ENCODE results near the gene LIME1.
"Not testable (repeated sequence)": the region's sequence is repeated elsewhere in the genome, so short reads cannot be mapped to it uniquely, and the experiment has no call there.

The LIME1 gene

DNA sequence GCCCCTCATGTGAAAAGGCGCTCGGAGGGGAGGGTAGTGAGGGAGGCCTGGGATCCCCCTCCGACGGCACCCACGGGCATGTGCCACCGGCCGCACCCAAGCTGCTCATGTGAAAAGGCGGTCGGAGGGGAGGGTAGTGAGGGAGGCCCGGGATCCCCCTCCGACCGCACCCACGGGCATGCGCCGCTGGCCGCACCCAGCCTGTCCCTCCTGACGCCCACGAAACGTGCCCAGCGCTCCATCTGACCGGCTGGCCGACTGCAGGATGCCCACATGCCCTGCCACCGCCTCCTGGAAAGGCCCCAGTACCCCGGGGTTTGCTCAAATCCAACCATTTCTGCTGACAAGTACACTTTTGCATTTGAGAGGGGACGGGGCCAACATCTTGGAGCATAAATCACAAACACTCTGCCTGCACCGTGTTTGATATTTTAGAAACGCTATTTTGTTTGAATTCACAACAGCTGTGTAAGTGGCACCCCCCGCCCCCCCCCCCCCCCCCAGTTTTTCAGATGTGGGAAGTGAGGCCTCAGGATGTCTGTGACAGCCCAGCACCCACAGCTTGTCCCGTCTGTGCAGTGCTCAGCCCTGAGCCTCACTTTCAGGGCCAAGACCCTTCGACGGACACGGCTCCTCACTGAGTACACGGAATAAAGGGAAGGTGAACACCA lies 37.2 kb downstream of the LIME1 start:
- no peak for DNase-seq

DNA sequence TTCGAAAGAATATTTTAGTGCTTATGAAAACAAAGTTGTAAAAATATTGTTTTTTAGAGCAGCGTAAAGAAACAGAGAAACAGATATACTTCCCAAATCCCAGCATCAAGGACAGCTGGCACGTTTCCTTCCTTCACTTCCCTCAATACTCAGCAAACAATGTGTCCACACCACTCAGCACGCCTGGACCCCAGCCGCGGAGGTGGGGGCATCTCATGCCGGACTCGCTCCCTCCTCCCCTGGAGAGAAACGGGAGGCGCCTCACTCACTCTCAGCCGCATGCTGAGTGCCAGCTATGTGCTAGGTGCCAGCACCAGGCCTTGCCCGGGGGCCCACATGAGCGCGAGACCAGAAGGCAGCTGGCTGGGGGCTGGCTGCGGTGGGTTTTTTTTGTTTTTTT lies 37.8 kb downstream of the LIME1 start:
- no peak for DNase-seq

DNA sequence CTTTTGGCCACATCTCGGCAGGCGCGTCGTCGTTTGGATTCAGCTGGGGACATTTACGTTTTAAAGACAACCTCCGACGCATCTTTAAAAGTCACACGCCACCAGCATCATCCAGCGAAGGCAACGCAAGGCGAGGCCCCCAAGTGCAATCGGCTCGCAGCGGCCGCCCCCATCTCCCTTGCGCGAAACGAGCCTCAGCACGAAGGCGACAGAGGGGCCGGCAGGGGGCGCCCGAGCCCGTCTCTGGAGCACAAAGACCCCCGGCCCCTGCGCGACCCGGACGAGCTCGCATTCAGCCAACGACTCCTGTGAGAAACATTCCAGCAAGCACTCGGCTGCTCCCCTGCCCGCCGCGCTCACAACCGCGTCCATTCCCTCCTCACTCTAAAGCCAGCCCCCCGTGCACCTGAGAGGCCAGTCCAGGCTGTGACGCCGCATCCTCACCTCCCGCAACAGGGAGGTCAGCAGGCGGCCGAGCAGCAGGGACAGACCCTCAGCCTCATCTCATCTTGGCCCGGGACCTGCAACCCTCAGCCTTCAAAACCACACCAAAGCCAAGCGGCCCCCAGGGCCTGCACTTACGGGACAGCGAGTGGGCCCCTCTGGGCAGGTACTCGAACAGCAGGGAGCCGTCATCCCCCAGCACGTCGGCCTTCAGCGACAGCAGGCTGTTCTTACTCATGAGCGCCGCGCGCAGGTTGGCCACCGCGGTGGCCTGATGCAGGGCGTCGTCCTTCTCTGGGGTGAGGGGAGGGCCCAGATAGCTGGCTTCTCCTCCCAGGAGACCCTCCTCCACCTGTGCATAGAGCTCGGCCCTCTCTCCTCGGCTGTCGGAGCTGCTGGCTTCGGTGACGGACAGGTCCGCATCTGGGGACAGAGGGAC lies 38.9 kb downstream of the LIME1 start:
- peak in 7 of 14 donors; percentile 9 to 37 (median 15) for DNase-seq

DNA sequence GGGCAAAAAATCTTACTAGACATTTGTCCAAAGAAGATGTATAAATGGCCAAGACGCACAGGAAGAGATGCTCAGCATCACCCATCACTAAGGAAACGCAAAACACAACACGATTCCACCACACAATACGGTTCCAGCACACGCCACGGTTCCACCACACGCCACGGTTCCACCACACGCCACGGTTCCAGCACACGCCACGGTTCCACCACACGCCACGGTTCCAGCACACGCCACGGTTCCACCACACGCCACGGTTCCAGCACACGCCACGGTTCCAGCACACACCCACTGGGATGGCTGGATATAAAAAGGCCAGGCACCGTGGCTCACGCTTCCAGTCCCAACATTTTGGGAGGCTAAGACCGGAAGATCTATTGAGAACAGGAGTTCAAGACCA lies 40.4 kb downstream of the LIME1 start:
- DNase-seq: not testable (repeated sequence)

DNA sequence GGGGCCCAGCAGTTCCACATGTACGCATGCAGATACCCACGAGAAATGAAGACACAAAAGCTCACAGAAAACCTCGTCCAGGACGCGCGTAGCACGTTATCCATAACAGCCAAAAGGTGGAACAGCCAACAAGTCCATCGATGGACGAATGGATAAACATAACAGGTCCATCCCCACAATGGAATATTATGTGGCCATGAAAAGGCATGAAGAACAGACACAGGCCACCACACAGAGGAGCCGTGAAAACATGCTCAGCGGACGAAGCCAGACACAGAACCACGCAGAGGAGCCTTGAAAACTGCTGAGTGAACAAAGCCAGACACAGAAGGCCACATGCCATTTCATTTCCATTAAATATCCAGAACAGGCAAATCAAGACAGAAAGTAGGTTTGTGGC lies 41.1 kb downstream of the LIME1 start:
- no peak for DNase-seq

DNA sequence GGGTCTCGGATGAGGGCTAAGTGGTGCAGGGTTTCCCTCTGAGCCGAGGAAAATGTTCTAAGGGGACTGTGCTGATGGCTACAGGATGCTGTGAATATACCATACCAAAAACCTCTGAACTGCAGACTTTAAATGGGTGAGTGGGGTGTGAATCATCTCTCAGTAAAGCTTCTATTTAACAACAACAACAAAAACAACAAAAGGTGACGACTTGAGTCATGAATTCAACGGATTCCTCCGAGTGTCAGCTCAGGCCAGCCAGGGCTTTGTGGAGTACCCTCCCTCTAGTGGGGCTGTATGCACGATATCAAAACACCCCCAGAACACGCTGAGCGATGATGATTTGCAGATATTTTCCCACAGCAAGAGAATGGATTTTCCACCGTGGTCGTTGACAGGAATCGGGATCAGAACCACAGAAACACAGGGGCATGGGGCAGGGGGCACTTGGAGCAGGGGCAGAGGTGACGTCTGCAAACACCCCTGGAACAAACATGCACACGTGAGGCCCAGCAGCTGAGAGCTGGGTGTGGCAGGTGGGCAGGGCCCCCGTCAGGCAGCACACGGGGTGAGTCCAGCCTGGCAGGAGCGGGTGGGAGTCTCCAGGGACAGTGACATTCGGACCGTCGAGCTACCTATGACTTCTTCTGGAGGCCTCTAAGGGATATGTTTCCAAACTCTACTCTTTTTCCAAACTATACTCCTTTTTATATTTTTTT lies 41.7 kb downstream of the LIME1 start:
- DNase-seq: no peak

DNA sequence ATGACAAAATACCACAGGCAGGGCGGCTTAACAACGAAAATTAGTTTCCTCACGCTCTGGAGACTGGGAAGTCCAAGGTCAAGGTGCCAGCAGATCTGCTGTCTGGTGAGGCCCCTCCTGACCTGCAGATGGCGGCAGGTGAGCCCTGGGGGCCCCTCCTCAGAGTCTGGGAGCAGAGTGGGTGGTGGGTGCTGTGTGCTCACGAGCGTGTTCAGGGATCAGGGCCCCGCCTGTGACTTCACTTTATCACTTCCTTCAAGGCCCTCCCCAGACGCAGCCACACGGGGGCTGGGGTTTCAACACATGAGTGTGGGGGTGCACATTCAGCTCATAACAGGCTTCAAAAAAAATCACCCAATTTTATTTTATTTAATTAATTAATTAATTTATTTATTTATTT lies 42.4 kb downstream of the LIME1 start:
- DNase-seq: no peak

DNA sequence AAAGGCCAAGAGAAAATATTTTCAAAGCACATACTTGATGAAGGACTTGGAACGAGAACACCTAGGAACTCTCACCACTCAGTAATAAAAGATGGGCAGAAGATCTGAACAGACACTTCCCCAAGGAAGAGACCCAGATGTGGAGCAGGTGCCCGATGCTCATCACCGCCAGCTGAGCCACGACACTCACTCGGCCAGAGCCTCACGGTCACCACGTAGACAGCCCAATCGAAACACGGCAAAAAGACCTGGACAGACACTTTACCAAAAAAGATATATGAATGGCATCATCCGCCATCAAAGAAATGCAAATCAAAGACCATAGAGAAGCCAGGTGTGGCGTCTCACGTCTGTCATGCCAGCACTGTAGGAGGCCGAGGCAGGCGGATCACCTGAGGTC lies 44.7 kb downstream of the LIME1 start:
- DNase-seq: no peak

DNA sequence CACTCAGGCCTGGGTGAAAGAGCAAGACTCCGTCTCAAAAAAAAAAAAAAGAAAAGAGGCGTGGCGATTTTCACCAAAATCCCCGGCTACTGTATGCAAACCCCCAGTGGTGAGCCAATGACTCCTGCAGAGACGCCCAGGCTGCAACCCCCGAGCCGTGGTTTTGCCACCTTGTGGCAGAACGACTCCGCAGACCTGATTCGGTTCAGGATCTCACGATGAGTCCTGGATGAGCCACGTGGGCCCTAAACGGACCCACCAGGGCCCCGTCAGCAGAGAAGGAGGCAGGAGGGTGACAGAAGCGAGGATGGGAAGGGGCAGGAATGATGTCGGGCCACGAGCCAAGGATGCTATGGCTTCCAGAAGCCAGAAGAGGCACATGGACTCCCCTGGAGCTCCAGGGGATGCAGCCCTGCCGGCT lies 45.6 kb downstream of the LIME1 start:
- DNase-seq: no peak

DNA sequence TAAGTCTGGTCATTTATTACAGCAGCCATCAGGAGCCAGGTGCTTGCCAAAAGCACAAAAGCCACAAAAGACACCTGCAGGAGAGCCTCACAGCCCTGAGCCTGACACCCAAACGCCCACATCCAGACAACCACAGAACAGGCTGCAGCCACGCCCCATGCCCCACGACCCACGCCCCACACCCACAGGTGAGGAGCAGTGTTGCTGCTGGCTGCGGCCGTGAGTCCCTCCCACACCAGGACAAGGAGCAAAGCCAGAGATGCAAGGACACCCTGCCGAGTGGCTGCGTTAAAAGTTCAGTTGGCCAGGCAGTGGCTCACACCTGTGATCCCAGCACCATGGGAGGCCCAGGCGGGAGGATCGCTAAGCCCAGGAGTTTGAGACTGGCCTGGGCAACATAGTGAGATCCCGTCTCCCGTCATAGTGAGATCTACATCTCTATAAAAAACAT lies 46.1 kb downstream of the LIME1 start:
- no peak for DNase-seq

DNA sequence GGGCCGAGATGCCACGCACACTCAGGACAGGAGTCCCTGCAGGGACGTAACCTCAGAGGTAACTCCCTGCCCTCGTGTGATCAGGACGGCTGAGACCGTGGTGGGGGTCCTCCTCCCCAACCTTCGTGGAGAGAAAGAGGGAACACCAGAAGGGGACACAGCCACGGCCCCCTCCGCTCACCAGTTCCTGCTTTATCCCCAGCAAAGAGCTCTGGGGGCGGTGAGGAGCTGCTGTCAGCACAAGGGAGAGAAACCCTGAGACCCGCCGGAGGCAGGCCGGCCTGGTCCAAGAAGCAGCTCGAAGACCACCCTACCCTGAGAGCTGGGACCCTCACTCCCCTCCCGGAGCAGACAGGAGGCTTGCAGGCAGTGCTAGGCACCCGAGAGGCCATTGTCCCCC lies 47.5 kb downstream of the LIME1 start:
- no peak for DNase-seq

DNA sequence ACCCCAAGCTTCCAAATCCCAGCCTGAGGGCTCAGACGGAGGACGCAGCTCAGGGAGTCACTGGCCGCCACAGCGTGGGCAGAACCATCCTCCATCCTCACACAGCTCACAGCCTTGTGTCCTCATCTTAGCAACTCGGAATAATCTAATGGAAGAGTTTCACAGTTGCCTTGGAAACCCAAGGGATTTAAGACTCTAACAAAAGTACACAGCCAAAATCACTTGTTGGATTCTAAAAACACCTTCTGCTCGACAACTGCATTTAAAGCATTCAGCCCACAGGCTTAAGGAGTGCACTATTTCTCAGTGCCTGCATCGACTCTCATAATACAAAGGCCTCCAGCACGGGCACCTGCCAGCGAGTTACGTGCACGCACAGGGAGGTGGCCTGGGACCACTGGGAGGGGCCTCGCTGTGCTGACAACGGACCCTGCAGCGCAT lies 49.2 kb downstream of the LIME1 start:
- no peak for DNase-seq

DNA sequence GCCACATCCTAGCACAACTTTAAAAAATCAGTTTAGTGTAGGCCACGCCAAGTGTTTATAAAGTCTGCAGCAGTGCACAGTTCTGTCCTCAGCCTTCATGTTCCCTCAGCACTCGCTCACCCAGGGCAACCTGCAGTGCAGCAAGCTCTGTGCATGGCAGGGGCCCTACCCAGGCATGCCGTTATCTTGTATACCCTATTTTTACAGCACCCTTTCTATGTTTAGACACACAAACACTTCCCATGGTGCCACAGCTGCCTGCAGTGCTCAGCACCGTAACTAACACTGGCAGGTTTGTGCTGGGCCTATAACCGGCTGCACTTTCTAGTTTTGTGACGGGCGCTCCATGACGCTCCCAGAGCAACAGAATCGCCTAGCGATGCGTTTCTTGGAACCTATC lies 50.8 kb downstream of the LIME1 start:
- no peak for DNase-seq

DNA sequence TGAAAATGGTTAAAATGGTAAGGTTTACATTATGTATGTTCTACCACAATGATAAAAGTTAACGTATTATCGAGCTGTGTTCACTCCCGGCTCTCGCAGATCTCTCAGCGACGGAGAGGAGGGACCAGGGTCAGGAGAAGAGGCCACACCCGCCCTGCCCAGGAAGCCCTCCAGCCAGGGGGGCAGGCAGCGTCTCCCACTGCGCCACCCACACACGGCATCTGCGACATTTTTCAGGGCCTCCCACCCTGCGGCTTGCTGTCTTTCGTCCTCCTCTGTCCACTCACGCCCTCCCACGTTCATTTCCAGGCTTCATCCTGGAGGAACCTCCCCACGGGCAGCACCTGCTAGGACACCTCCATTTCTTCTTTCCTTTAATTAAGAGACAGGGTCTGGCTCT lies 51.3 kb downstream of the LIME1 start:
- no peak for DNase-seq
